DMS53 (cell line): Measurements from ENCODE around the gene FBXO36.
"Not testable (repeated sequence)": the region's sequence is repeated elsewhere in the genome, so short reads cannot be mapped to it uniquely, and the experiment has no call there.

ENCODE experiments used
- DNase-seq: peaks from one replicate; lab custom pipeline; 2025; lab: John Stamatoyannopoulos, UW

The FBXO36 gene

DNA sequence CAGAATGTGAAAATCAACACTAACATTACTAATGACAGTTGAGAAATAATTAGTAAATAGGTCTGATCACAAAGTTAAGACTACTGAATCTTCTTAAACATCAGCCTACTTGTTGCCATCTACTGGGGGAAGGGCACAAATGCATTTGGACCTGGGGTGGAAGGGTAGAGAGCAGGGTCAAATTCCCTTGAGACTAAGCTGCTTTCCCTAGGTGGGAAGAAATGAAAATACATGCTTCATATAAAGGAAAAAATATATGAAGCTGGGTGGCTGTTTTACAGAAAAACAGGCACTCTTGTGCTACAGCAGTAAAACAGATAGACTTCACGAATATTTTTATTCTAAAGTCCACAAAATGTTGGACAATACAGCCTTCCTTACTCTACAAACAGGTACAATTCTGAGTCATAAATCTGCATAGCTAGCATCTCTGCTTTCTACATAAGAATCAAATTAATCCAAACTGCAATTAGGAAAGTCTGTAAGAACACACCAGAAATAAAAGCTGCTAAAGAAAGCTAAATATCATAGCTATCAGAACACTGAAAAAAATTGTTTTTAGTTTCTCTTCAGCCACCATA is 11.4 kb upstream of the FBXO36 start:
- peak; percentile 23 for DNase-seq

GRCh38 chr2:229914171-229914570 is 8.1 kb upstream of the FBXO36 start:
- no peak for DNase-seq

GRCh38 chr2:229917793-229918192 is 4.5 kb upstream of the FBXO36 start:
- no peak for DNase-seq

- DNase-seq: no peak
These were observed 2.2 kb upstream of the FBXO36 start for GRCh38 chr2:229920011-229920641.

GRCh38 chr2:229921101-229921891 is 1.0 kb upstream of the FBXO36 start:
- DNase-seq: peak; percentile 82

- peak; percentile 97 for DNase-seq
These were observed 333 bp upstream of the FBXO36 start, which contains the start of gene TRIP12 for GRCh38 chr2:229921892-229922448. TRIP12 (minus strand) TSS chr2:229922009; CDS start chr2:229880079, 41,930 bp downstream.

GRCh38 chr2:229924541-229924940 is 2.2 kb downstream of the FBXO36 start:
- not testable (repeated sequence) for DNase-seq

- no peak for DNase-seq
These were observed 2.9 kb downstream of the FBXO36 start for GRCh38 chr2:229925201-229925600.

DNA sequence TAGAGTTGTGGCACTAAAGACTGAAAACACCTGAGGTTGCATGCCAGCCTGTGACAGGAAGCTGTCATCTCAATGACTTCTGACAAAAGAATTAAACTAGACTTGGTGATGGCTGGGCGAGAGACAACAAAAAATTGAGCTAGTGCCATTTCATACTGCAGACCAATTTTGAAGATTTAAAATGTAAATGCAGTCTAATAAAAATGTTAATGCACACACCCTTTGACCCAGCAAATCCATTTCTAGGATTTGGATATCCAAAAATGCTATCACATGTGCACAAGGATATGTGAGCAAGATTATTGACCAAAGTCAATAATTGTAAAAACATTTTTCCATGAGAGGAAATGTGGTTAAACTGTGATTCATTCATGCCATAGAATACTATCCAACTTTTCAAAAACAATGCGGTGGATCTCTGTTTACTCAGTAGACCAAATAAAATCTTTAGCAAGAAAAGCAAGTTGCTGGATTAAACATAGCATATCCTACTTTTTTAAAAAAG is 5.6 kb downstream of the FBXO36 start:
- DNase-seq: no peak

- DNase-seq: no peak
These were observed 8.4 kb downstream of the FBXO36 start for GRCh38 chr2:229930656-229931055.

DNA sequence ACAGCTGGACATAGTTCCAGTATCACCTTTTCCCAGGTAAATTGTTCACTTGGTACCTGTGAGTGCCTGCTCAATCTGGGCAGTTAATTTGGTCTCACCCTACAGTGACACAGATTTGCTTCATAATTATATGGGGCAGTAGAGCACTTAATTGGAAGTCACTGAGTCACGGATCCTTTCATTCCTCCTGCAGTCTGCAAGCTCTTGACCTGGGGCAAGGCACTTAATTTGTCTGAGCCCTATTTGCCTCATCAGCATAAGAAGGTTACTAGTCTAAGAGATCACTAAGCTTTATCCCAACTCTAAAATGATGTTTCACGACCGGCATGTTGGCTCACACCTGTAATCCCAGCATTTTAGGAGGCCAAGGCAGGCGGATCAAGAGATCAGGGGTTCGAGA is 8.9 kb downstream of the FBXO36 start:
- no peak for DNase-seq

DNA sequence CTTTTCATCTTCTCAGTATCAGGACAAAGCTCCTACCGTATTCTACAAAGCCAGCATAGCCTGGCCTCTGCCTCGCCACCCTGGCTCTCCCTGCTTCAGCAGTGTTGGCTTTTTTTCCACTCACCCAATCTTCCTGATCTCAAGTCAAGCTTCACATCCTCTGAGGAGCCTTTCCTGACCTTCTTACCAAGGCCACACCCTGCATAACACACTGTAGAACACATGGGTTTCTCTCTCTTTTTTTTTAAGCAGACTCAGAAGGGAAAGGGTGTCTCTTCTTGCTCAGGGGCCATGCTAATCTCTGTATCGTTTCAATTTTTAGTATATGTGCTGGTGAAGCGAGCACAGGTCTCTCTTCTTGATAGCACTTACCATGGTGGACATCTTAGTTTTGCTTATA is 15.2 kb downstream of the FBXO36 start:
- DNase-seq: no peak

GRCh38 chr2:229942671-229943070 is 20.4 kb downstream of the FBXO36 start:
- no peak for DNase-seq

- DNase-seq: peak; percentile 30
These were observed 20.9 kb downstream of the FBXO36 start for GRCh38 chr2:229943171-229943570.

GRCh38 chr2:229943770-229944449 is 21.6 kb downstream of the FBXO36 start:
- no peak for DNase-seq

GRCh38 chr2:229945975-229946374 is 23.7 kb downstream of the FBXO36 start:
- no peak for DNase-seq

DNA sequence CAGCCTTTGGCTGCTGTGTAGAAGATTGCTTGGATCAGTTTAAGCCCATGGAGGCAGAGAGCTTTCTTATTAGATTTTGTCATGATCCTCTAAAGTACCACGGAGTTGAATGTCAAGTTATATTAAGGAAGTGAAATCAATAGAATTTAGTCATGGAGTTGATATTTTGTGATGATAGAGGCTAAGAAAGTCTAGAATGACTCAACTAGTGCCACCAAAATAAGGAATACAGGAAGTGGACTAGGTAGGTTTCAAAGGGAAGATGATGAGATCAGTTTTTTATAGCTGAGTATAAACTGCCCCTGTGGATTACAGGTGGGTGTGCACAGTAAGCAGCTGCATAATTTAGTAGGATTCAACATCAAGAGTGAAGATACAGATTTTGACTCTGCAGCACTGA is 25.2 kb downstream of the FBXO36 start:
- DNase-seq: no peak

GRCh38 chr2:229952256-229952835 is 30.0 kb downstream of the FBXO36 start:
- no peak for DNase-seq

DNA sequence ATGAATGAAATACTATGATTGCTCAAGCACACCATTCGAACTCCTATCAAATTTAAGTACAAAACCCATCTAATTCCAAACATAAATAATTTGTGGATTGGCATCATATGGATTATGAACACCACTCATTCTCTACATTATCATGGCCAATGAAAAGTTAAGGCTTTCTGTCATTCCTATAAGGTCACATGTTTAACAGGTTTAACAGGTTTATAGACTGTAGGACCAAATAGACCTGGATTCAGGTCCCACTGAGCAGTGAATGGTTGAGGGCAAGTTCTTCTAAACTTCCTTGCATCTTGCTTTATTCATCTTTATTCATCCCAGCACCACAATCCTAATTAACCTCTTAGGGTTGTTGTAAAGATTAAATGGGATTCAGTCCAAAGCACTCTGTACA is 33.4 kb downstream of the FBXO36 start:
- DNase-seq: peak; percentile 26

DNA sequence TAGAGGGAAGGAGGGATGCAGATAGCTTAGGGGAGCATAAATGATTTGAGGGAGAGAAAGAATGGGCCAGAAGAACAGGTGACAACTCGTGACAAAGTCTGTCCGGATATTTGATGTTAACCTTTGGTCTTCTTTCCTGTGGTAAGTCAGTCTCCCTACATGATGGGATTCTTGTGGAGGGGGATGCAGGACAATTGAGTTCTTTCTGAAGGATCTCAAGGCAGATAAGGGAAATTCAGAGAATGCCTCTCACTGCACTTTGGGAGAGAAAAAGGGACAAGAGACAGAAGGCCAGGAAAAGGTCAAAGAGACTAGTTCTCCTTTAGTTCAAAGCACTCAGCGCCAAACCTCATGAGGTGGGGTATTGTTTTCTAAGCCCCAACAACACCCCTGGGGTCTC is 34.2 kb downstream of the FBXO36 start:
- no peak for DNase-seq

DNA sequence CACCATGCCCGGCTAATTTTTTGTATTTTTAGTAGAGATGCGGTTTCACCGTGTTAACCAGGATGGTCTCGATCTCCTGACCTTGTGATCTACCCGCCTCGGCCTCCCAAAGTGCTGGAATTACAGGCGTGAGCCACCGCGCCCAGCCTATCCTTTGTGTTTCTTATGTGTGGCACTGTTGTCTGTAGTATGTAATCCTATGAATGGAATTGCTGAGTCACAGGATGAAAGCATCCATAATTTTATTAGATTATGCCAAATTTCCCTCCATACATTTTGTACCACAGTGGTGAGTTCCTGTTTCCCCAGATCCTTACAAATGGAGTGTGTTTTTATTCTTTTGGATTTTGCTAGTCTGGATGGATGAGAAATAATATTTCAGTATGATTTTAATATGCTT is 41.3 kb downstream of the FBXO36 start:
- DNase-seq: not testable (repeated sequence)

GRCh38 chr2:229969921-229970320 is 47.6 kb downstream of the FBXO36 start:
- no peak for DNase-seq
